ENCODE measurements around the gene MAPKAP1. TPM values are rescaled to one million over a fixed set of nuclear protein-coding genes. Genes with fewer than 3 reads are reported as not detected.
A peak's percentile ranks its signal among the peaks of the same experiment; 100 is the strongest.

MAPKAP1 gene
- total RNA-seq, 1 donor from 2014 or later, result 56.6 TPM

GRCh38 chr9:125426926-125427325, 280.1 kb downstream of the MAPKAP1 start:
- H3K27ac Mint-ChIP-seq, result peak overlapping the region; percentile 33

GRCh38 chr9:125425901-125426515, 281.0 kb downstream of the MAPKAP1 start:
- Mint-ChIP-seq H3K27me3 (ENCODE audit: insufficient read depth, low read depth) (peaks cover under 1% of the 10 kb centered on the region), H3K4me3 (no peak overlapping the region), H3K4me1 (peaks cover 16% of the 10 kb centered on the region), H3K27ac (no peak overlapping the region), H3K36me3 (no peaks in the 10 kb centered on the region), H3K9me3 (no peaks in the 10 kb centered on the region)
- Histone ChIP-seq H3K4me3 (no peak overlapping the region), H3K27me3 (no peaks in the 10 kb centered on the region), H2AFZ (replicated peaks) (peak overlapping the region; percentile 99), H3K36me3 (no peaks in the 10 kb centered on the region), H3K4me2 (no peak overlapping the region), H3F3A (ENCODE audit: low read depth) (peaks cover 2% of the 10 kb centered on the region), H3K4me1 (no peaks in the 10 kb centered on the region), H4K20me1 (ENCODE audit: low read depth) (no peaks in the 10 kb centered on the region), H3K27ac (no peak overlapping the region), H3K79me2 (ENCODE audit: low read depth) (no peaks in the 10 kb centered on the region), H3K9me3 (ENCODE audit: low read depth) (no peaks in the 10 kb centered on the region), H3K9ac (no peak overlapping the region)
- TF ChIP-seq EZH2 (IDR thresholded peaks at IDR 0.05), result no peak
- TF ChIP-seq CTCF (IDR thresholded peaks at IDR 0.05), result no peak
- no peak for TF ChIP-seq EZH2phosphoT487 (IDR thresholded peaks at IDR 0.05)
- no peak for DNase-seq (ENCODE audit: low spot score)

More at GRCh38 chr9:125426926-125427325, 280.1 kb downstream of the MAPKAP1 start:
- Histone ChIP-seq H3K36me3 (no peaks in the 10 kb centered on the region), H3K9ac (no peak overlapping the region), H3K9me3 (ENCODE audit: low read depth) (no peaks in the 10 kb centered on the region), H3F3A (ENCODE audit: low read depth) (peaks cover 5% of the 10 kb centered on the region), H4K20me1 (ENCODE audit: low read depth) (no peaks in the 10 kb centered on the region), H3K4me3 (no peak overlapping the region), H3K27me3 (no peaks in the 10 kb centered on the region), H3K27ac (no peak overlapping the region), H2AFZ (replicated peaks) (no peak overlapping the region), H3K4me1 (no peaks in the 10 kb centered on the region), H3K79me2 (ENCODE audit: low read depth) (no peaks in the 10 kb centered on the region), H3K4me2 (no peak overlapping the region)
- peaks cover 18% of the 10 kb centered on the region for H3K4me1 Mint-ChIP-seq
- no peak overlapping the region for H3K4me3 Mint-ChIP-seq
- no peaks in the 10 kb centered on the region for H3K27me3 Mint-ChIP-seq (ENCODE audit: insufficient read depth, low read depth)
- H3K36me3 Mint-ChIP-seq, result no peaks in the 10 kb centered on the region
- no peak for DNase-seq (ENCODE audit: low spot score)
- TF ChIP-seq CTCF (IDR thresholded peaks at IDR 0.05), result no peak
- no peak for TF ChIP-seq EZH2phosphoT487 (IDR thresholded peaks at IDR 0.05)
- no peak for TF ChIP-seq EZH2 (IDR thresholded peaks at IDR 0.05)
- H3K9me3 Mint-ChIP-seq, result no peaks in the 10 kb centered on the region

GRCh38 chr9:125425170-125425897, 281.7 kb downstream of the MAPKAP1 start:
- H3K4me1 Mint-ChIP-seq, result peaks cover 12% of the 10 kb centered on the region

GRCh38 chr9:125423964-125424363, 283.0 kb downstream of the MAPKAP1 start:
- no peaks in the 10 kb centered on the region for H3K79me2 ChIP-seq (ENCODE audit: low read depth)
- H3K9ac ChIP-seq, result no peak overlapping the region
- no peaks in the 10 kb centered on the region for H3K9me3 ChIP-seq (ENCODE audit: low read depth)
- no peaks in the 10 kb centered on the region for H3K9me3 Mint-ChIP-seq
- no peak overlapping the region for H3K27ac Mint-ChIP-seq
- H3K36me3 Mint-ChIP-seq, result no peaks in the 10 kb centered on the region
- H3K4me3 Mint-ChIP-seq, result no peak overlapping the region
- peaks cover 4% of the 10 kb centered on the region for H3K27me3 Mint-ChIP-seq (ENCODE audit: insufficient read depth, low read depth)
- no peaks in the 10 kb centered on the region for H3F3A ChIP-seq (ENCODE audit: low read depth)
- no peak overlapping the region for H3K4me3 ChIP-seq
- TF ChIP-seq CTCF (IDR thresholded peaks at IDR 0.05), result no peak
- no peak for TF ChIP-seq EZH2phosphoT487 (IDR thresholded peaks at IDR 0.05)
- no peak for TF ChIP-seq EZH2 (IDR thresholded peaks at IDR 0.05)
- no peaks in the 10 kb centered on the region for H3K4me1 ChIP-seq
- no peaks in the 10 kb centered on the region for H3K27me3 ChIP-seq
- H3K4me2 ChIP-seq, result no peak overlapping the region
- H4K20me1 ChIP-seq (ENCODE audit: low read depth), result no peaks in the 10 kb centered on the region
- H3K4me1 Mint-ChIP-seq, result peaks cover 8% of the 10 kb centered on the region
- DNase-seq (ENCODE audit: low spot score), result no peak
- no peaks in the 10 kb centered on the region for H3K36me3 ChIP-seq
- no peak overlapping the region for H2AFZ ChIP-seq (replicated peaks)
- no peak overlapping the region for H3K27ac ChIP-seq

More at GRCh38 chr9:125425170-125425897, 281.7 kb downstream of the MAPKAP1 start:
- H3K9me3 Mint-ChIP-seq, result no peaks in the 10 kb centered on the region
- Histone ChIP-seq H3K4me3 (no peak overlapping the region), H3K36me3 (no peaks in the 10 kb centered on the region), H3K4me1 (no peaks in the 10 kb centered on the region), H3K9me3 (ENCODE audit: low read depth) (no peaks in the 10 kb centered on the region), H3K79me2 (ENCODE audit: low read depth) (no peaks in the 10 kb centered on the region), H2AFZ (replicated peaks) (no peak overlapping the region), H3K9ac (no peak overlapping the region), H3K27me3 (no peaks in the 10 kb centered on the region), H4K20me1 (ENCODE audit: low read depth) (no peaks in the 10 kb centered on the region), H3F3A (ENCODE audit: low read depth) (peaks cover 2% of the 10 kb centered on the region), H3K4me2 (no peak overlapping the region), H3K27ac (no peak overlapping the region)
- no peak overlapping the region for H3K4me3 Mint-ChIP-seq
- H3K27me3 Mint-ChIP-seq (ENCODE audit: insufficient read depth, low read depth), result peaks cover 2% of the 10 kb centered on the region
- H3K36me3 Mint-ChIP-seq, result no peaks in the 10 kb centered on the region
- DNase-seq (ENCODE audit: low spot score), result no peak
- no peak overlapping the region for H3K27ac Mint-ChIP-seq
- no peak for TF ChIP-seq EZH2 (IDR thresholded peaks at IDR 0.05)
